Psoas muscle (tissue), 8 donors: ENCODE measurements around the gene LRRC14B. TPM values are rescaled to one million over a fixed set of nuclear protein-coding genes. Genes with fewer than 3 reads are reported as not detected.

Experiments used
- ATAC-seq, 4 donors: fragments of 200-7000 bp; cut with Tn5 transposase; one replicate each; pipeline ENCODE4 v1.9.1; 2020; ENCODE audit warnings: moderate library complexity in 3 of 4, mild to moderate bottlenecking in 2 of 4
- DNase-seq, 2 donors: peaks; one replicate each; pipeline ENCODE4 v3.0.0-alpha.2; 2020
- H3K27ac ChIP-seq: fragments of 200-600 bp; one replicate; pipeline ENCODE4 v1.8.0; 2022
- H3K27me3 ChIP-seq, 3 donors: fragments of 200-600 bp in 1 of 3; one replicate each; pipeline versions ENCODE4 v1.6.1 to v1.8.0; 2013 to 2022; ENCODE audit warnings: low read length in 2 of 3, mild to moderate bottlenecking in 2 of 3, moderate library complexity in 1 of 3; ENCODE audit not compliant: insufficient read depth in 3 of 3
- H3K36me3 ChIP-seq, 2 donors: fragments of 200-600 bp in 1 of 2; one replicate each; pipeline versions ENCODE4 v1.6.1 to v1.8.0; 2013 to 2022; ENCODE audit warnings: low read depth in 1 of 2, mild to moderate bottlenecking in 1 of 2, moderate library complexity in 1 of 2; ENCODE audit not compliant: insufficient read depth in 1 of 2
- H3K4me1 ChIP-seq: fragments of 200-600 bp; one replicate; pipeline ENCODE4 v1.8.0; 2022
- H3K4me3 ChIP-seq: fragments of 200-600 bp; one replicate; pipeline ENCODE4 v1.8.0; 2022; ENCODE audit warnings: mild to moderate bottlenecking
- H3K9me3 ChIP-seq: fragments of 200-600 bp; one replicate; pipeline ENCODE4 v1.8.0; 2022
- WGBS, 3 donors: extraction: QIAGEN DNeasy Blood & Tissue Kit; methylation state at CpG; one replicate each; pipeline versions ENCODE4 v1.1.6 to v1.1.7; 2013; 5-methylcytosine and 5-hydroxymethylcytosine counted together
- intact Hi-C, 2 donors: fragments of 100-400 bp; cut with DNase I; formaldehyde crosslinking; loops; one replicate each; pipeline versions ENCODE4 v1.11.0 to v1.14.2; 2022
- polyA plus RNA-seq, 3 donors: library from polyadenylated mRNA; stranded (reverse); fragments of 200-250 nt; gene quantifications; one replicate each; pipeline ENCODE4 v1.2.3, GENCODE V29; 2013
- total RNA-seq, 4 donors: library from RNA; stranded (reverse); fragmentation: NEBNext Ultra II Directional in 2 of 4; extraction: Animal tissue kit (Norgen Biotek cat#: 25700) in 2 of 4; gene quantifications; one replicate each; pipeline versions ENCODE4 v1.2.1 to v1.2.4, GENCODE V29; 2021 to 2023
- TF ChIP-seq, protein P1 (sequence below): fragments of 200-600 bp; IDR thresholded peaks from one replicate; pipeline ENCODE4 v1.8.0; 2022; ENCODE audit warnings: antibody characterized with exemption
- donor health status: healthy with polysubstance abuse.
- donor health status: DM: no; HTN: no; CAD: no; lungs with moderate emphysema.
- donor health status: Bipolar disorder and iron deficiency.
- donor health status: healthy.
- donor health status: DM: yes; HTN: yes; CAD: no.
- donor health status: DM: no; HTN: no; CAD: no.
- donor health status: DM: no; HTN: no; CAD: no.
- donor health status: DM: yes; HTN: yes; CAD: no.

LRRC14B gene
- total and polyA plus RNA-seq, 7 donors: 0.42 to 15.5 (median 9.5) TPM

DNA sequence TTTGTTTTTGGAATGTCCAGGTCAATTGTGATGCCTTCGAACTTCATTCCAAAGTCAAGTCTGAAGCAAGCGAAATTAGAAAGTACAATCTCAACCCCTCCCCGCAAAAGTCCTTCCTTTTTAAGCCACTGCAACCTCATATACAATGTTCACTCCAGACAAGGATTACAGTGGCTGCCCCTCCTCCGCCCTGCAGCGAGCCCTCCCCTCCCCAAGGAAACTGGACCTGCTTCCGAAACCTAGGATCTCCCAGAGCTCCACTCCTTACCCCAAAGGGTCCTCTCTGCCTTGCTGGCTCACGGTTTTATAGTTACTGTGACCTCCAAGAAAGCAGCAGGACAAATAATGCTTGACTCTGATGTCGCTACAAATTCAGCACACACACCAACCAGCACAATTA is 10.4 kb downstream of the LRRC14B start:
- no peak overlapping the region for H3K4me3 ChIP-seq
- TF ChIP-seq, protein P1, sequence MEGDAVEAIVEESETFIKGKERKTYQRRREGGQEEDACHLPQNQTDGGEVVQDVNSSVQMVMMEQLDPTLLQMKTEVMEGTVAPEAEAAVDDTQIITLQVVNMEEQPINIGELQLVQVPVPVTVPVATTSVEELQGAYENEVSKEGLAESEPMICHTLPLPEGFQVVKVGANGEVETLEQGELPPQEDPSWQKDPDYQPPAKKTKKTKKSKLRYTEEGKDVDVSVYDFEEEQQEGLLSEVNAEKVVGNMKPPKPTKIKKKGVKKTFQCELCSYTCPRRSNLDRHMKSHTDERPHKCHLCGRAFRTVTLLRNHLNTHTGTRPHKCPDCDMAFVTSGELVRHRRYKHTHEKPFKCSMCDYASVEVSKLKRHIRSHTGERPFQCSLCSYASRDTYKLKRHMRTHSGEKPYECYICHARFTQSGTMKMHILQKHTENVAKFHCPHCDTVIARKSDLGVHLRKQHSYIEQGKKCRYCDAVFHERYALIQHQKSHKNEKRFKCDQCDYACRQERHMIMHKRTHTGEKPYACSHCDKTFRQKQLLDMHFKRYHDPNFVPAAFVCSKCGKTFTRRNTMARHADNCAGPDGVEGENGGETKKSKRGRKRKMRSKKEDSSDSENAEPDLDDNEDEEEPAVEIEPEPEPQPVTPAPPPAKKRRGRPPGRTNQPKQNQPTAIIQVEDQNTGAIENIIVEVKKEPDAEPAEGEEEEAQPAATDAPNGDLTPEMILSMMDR: no peak
- peaks cover 13% of the 10 kb centered on the region for H3K4me1 ChIP-seq
- no peaks in the 10 kb centered on the region for H3K27me3 ChIP-seq
- no peak overlapping the region for H3K27ac ChIP-seq
- H3K9me3 ChIP-seq: no peaks in the 10 kb centered on the region
- ATAC-seq (no peak), DNase-seq (no peak)
- intact Hi-C loops: no loop called here
- 86 to 88% (median 87%) methylated on average over 8 of the region's 8 CpGs for WGBS, 3 donors
- peaks cover 0 to 30% of the 10 kb centered on the region in 2 donors for H3K36me3 ChIP-seq

DNA sequence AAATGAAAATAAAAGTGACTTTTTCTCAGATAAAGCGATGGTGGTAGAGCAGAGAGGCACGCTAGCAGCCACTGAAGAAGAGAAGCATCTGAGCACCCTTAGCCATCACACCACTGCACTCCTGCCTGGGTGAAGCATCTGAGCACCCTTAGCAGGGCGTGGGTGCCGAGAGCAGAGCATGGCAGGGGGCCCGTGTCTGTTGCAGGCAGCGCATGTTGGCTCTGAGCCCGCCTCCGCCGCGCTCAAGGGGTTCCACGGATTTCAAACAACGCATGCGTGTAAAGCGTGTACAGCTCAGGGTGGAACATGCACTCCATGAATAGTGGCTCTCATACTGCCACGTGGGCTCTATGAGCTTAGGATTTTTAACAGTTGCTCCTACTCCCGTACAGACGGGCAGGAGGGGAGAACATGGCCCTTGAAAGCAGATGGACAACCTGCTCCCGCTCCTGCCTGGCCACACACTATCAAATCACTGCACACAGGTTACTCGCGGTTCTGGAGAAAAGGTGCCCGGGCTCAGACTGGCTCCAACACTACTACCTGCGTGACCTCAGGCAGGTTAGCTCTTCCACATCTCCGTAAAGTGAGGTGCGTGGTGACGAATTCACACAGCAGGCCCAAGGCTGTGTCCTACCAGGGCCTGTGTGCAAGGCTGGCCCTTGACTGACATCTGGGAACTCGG is 12.1 kb downstream of the LRRC14B start:
- no peak overlapping the region for H3K27ac ChIP-seq
- H3K9me3 ChIP-seq: no peaks in the 10 kb centered on the region
- H3K4me3 ChIP-seq: no peak overlapping the region
- no peaks in the 10 kb centered on the region for H3K27me3 ChIP-seq
- peaks cover 0 to 34% of the 10 kb centered on the region in 2 donors for H3K36me3 ChIP-seq
- ATAC-seq: no peak
- DNase-seq: no peak
- peaks cover 11% of the 10 kb centered on the region for H3K4me1 ChIP-seq
- TF ChIP-seq, protein P1: no peak
- intact Hi-C loops: no loop called here
- 92 to 93% (median 93%) methylated on average over 26 of the region's 26 CpGs for WGBS, 3 donors

DNA sequence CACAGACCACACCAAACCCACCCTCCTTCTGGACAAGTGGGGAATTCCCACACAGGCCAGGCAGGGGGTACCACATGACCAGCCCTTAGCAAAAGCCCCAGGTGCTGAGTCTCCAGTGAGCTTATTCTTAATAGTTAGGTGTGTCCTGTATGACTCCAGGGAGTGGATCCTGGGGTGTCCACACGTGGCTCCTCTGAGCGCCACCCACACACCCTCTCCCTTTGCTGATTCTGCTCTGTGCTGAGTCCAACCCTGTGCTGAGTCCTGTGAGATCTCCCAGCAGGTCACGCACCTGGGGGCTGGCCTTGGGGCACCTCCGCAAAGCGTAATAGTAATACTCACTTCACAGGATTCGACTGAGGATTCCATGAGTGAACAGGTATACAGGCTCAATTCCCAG is 12.7 kb downstream of the LRRC14B start:
- Histone ChIP-seq H3K27me3 (no peaks in the 10 kb centered on the region), H3K4me3 (no peak overlapping the region), H3K9me3 (no peaks in the 10 kb centered on the region), H3K4me1 (peaks cover 10% of the 10 kb centered on the region), H3K27ac (no peak overlapping the region), H3K36me3 (peaks cover 0 to 31% of the 10 kb centered on the region in 2 donors)
- TF ChIP-seq, protein P1: no peak
- 78 to 95% (median 93%) methylated on average over 6 of the region's 6 CpGs for WGBS, 3 donors
- intact Hi-C loops: no loop called here
- DNase-seq (no peak), ATAC-seq (no peak)

DNA sequence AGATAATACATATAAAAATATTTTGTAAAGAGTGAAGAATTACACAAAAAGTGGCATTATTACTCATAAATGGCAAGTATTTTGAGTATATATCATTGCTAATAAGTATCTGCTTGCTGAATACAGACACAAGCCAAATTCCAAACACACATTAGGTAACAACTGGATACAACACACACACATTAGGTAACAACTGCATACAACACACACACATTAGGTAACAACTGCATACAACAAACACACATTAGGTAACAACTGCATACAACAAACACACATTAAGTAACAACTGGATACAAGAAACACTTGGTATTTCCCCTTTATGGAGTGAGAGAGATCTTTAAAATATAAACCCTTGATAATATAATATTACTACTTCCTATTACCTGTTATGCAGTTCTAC is 13.2 kb downstream of the LRRC14B start:
- Histone ChIP-seq H3K27ac (no peak overlapping the region), H3K9me3 (no peaks in the 10 kb centered on the region), H3K4me3 (no peak overlapping the region), H3K27me3 (no peaks in the 10 kb centered on the region), H3K36me3 (peaks cover 0 to 31% of the 10 kb centered on the region in 2 donors), H3K4me1 (peaks cover 10% of the 10 kb centered on the region)
- no peak for ATAC-seq
- TF ChIP-seq, protein P1: no peak
- no peak for DNase-seq
- intact Hi-C loops: no loop called here
